Bronchial smooth muscle cell (primary cell): ENCODE data around the gene HUS1B. TPM values are rescaled to one million over a fixed set of nuclear protein-coding genes. Genes with fewer than 3 reads are reported as not detected.

ENCODE experiments used
- total RNA-seq: library from RNA; depleted of rRNA; stranded (reverse); fragments of >200 nt; gene quantifications from 2 replicates; pipeline ENCODE4 v1.2.1, GENCODE V29; 2014

HUS1B gene
- 0.43 and 0.79 TPM in 2 replicates for total RNA-seq

DNA sequence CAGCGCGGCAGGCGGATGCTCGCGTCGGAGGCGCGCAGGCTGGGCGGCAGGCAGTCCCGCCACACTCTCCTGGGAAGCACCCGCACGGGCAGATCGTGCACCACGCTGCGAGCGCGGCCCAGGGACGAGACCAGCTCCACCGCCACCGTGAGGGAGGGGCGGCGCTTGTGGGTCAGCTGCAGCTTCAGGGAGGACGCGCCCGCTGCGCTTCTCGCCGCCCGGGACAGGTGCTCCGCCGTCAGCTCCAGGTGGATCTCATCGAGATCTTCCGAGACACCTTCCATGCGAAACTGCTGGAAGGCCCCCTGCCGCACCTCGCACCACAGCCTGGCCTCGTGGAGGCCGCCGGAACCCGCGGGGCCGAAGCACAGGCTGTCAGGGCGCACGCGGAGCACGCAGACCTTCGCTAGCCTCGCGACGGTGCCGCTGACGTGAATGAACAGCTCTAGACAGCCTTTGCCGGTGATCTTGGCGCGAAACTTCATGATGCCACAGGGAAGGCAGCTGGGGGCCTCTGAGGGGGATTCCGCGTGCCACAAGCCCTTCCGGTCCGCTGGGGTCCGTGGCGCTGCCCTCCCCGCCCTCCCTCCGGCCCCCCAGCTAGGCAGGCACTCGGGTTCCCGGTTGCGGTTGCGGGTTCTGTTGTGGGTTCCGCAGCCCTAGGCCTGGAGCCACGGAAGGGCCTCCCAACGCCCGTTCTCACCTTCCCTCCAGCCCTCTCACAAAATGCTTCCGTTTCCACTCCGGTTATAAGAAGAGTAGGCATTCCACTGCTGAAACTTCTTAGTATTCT, at the start of gene HUS1B:
TSS of gene HUS1B (minus strand) at position 641 of the 793 bp plus-strand sequence. CDS start at position 485, 156 bp downstream.

DNA sequence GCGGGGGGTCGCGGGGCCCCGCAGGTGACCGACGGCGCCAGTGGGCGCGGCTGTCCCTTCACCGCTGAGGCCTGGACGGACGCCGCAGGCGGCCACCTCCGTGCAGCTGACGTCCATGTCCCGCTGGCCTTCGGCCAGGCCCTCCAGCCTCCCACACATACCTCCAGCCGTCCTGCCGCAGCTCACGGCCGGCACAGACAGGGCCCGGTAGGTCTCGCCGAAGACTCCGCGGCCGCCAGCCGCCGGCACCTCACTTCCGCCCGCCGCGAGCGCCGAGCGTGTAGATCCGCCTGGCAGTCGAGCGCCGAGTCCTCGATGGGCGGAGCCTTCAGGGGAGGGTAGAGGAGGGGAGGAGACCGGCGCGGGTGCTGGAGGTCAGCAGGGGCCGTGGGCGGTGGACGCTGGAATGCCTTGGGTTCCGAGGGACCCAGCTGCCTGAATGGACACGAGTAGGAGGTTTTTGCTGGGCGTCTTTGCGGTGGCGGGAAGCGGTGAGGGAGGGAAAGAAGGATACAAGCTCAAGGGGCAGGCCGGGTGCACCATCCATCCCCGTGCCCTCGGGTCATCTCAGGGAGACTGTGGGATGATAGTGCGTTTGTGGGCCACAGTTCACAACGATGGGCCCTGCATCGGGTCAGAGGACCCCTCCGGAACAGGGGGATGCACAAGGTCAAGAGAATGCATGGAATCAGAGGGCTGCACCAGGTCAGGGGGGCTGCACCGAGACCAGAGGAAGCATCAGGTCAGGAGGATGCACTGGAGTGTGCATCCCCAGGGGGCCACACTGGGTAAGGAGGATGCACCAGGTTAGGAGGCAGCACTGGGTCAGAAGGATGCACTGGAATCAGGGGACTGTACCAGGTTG, 36.2 kb upstream of the HUS1B start, which contains the start of gene EXOC2:
TSS of gene EXOC2 (minus strand) at position 282 of the 865 bp plus-strand sequence. CDS start 55,321 bp downstream, outside the sequence.

Other genes starting within 250 kb of the HUS1B start
- 26.5 and 27.8 TPM in 2 replicates for gene EXOC2, start 36.0 kb upstream of the HUS1B start, total RNA-seq